PC-3 (cell line): ENCODE measurements around the gene PRKN. TPM values are rescaled to one million over a fixed set of nuclear protein-coding genes. Genes with fewer than 3 reads are reported as not detected.

ENCODE experiments used
- ATAC-seq: fragments of 200-7000 bp; cut with Tn5 transposase; 2 replicates; pipeline ENCODE4 v1.9.1; 2020; ENCODE audit warnings: mild to moderate bottlenecking, moderate library complexity
- BruUV-seq: library from RNA; stranded (reverse); fragments of 400-500 nt; replicated peaks from 2 replicates; lab custom pipeline; 2021; lab: Mats Ljungman, UMichigan
- CTCF ChIA-PET: fragments of 300-600 bp; sonication (Branson Sonifier 250); formaldehyde crosslinking; loops from one replicate; lab custom pipeline; 2022; ENCODE audit warnings: antibody characterized with exemption; lab: Charles Lee
- POLR2A ChIA-PET: fragments of 300-600 bp; sonication (Branson Sonifier 250); formaldehyde crosslinking; loops from one replicate; lab custom pipeline; 2022; ENCODE audit warnings: antibody characterized with exemption; ENCODE audit not compliant: unreplicated experiment; lab: Charles Lee
- DNase-seq: peaks from one replicate; pipeline ENCODE4 v3.0.0-alpha.2; 2015
- H2AFZ ChIP-seq: fragments of 300-600 bp; sonication (generic); 2 replicates; pipeline ENCODE4 v1.6.0; 2016; ENCODE audit warnings: antibody characterized with exemption, low read length
- H3F3A ChIP-seq: fragments of 300-600 bp; sonication (generic); one replicate; pipeline ENCODE4 v1.6.0; 2017; ENCODE audit warnings: antibody characterized with exemption, low read length, control low read depth, mild to moderate bottlenecking; ENCODE audit not compliant: unreplicated experiment
- H3K27ac ChIP-seq: fragments of 300-600 bp; sonication (generic); 2 replicates; pipeline ENCODE4 v1.5.1; 2016; ENCODE audit warnings: mild to moderate bottlenecking, low read length
- H3K27me3 ChIP-seq: fragments of 300-600 bp; sonication (generic); 2 replicates; pipeline ENCODE4 v1.6.1; 2016; ENCODE audit warnings: low read length, mixed read lengths
- H3K36me3 ChIP-seq: fragments of 300-600 bp; sonication (generic); 2 replicates; pipeline ENCODE4 v1.6.1; 2016; ENCODE audit warnings: low read depth, mixed run types, low read length, mixed read lengths
- H3K4me1 ChIP-seq: fragments of 300-600 bp; sonication (generic); 2 replicates; pipeline ENCODE4 v1.5.1; 2016; ENCODE audit warnings: low read length; ENCODE audit not compliant: insufficient read depth
- H3K4me2 ChIP-seq: fragments of 300-600 bp; sonication (generic); 2 replicates; pipeline ENCODE4 v1.6.0; 2016; ENCODE audit warnings: low read length
- H3K4me3 ChIP-seq: fragments of 300-600 bp; sonication (generic); 2 replicates; pipeline ENCODE4 v1.5.1; 2016; ENCODE audit warnings: mild to moderate bottlenecking, low read length, mixed read lengths
- H3K79me2 ChIP-seq: fragments of 300-600 bp; sonication (generic); 2 replicates; pipeline ENCODE4 v1.6.1; 2017; ENCODE audit warnings: low read length, mixed read lengths
- H3K9ac ChIP-seq: fragments of 300-600 bp; sonication (generic); 2 replicates; pipeline ENCODE4 v1.6.0; 2016; ENCODE audit warnings: mild to moderate bottlenecking, low read length
- H3K9me2 ChIP-seq: fragments of 300-600 bp; sonication (generic); replicated peaks from 2 replicates; pipeline ENCODE4 v1.6.1; 2016; ENCODE audit warnings: mixed run types, low read length, mixed read lengths
- H3K9me3 ChIP-seq: fragments of 300-600 bp; sonication (generic); 2 replicates; pipeline ENCODE4 v1.6.1; 2016; ENCODE audit warnings: low read length, mixed read lengths
- H4K20me1 ChIP-seq: fragments of 300-600 bp; sonication (generic); 2 replicates; pipeline ENCODE4 v1.6.1; 2016; ENCODE audit warnings: low read length, mixed read lengths
- CTCF ChIP-seq: fragments of 300-600 bp; sonication (generic); conservative IDR thresholded peaks from 2 replicates; pipeline ENCODE4 v1.5.1; 2017; ENCODE audit warnings: antibody characterized with exemption, low read depth, mild to moderate bottlenecking, low read length
- EZH2 ChIP-seq: fragments of 300-600 bp; sonication (generic); IDR thresholded peaks from one replicate; pipeline ENCODE4 v1.6.1; 2017; ENCODE audit warnings: antibody characterized with exemption, mild to moderate bottlenecking, low read length; ENCODE audit not compliant: unreplicated experiment
- EZH2phosphoT487 ChIP-seq: fragments of 300-600 bp; sonication (generic); IDR thresholded peaks from 2 replicates; pipeline ENCODE4 v1.6.1; 2018; ENCODE audit warnings: mild to moderate bottlenecking, antibody characterized with exemption, low read length, borderline replicate concordance
- intact Hi-C: fragments of 100-400 bp; cut with micrococcal nuclease; formaldehyde crosslinking; loops from 2 replicates; pipeline ENCODE4 v1.9.0; 2023
- total RNA-seq: library from RNA; depleted of rRNA; stranded (reverse); fragments of >200 nt; gene quantifications from 2 replicates; pipeline ENCODE4 v1.2.3, GENCODE V29; 2014

PRKN gene
- total RNA-seq, 1 experiment from 2014 or later = not detected

GRCh38 chr6:161542346-161542980, 1185.1 kb downstream of the PRKN start:
- BruUV-seq = no TSS peak
- no peak overlapping the region for H3K27ac ChIP-seq
- no peak overlapping the region for H2AFZ ChIP-seq
- ChIA-PET POLR2A (no interaction called here), CTCF (no interaction called here)
- no peak overlapping the region for H3K4me2 ChIP-seq
- no peaks in the 10 kb centered on the region for H3K79me2 ChIP-seq
- H4K20me1 ChIP-seq = no peaks in the 10 kb centered on the region
- ATAC-seq (no peak), DNase-seq (no peak)
- no peaks in the 10 kb centered on the region for H3K36me3 ChIP-seq
- TF ChIP-seq EZH2 (no peak), EZH2phosphoT487 (no peak), CTCF (no peak)
- no peaks in the 10 kb centered on the region for H3K4me1 ChIP-seq
- no peak overlapping the region for H3K9ac ChIP-seq
- intact Hi-C loops = no loop called here
- no peaks in the 10 kb centered on the region for H3K9me3 ChIP-seq
- no peaks in the 10 kb centered on the region for H3F3A ChIP-seq
- peaks cover 86% of the 10 kb centered on the region for H3K27me3 ChIP-seq
- H3K9me2 ChIP-seq = no peaks in the 10 kb centered on the region
- no peak overlapping the region for H3K4me3 ChIP-seq

- TF ChIP-seq CTCF (no peak), EZH2 (no peak), EZH2phosphoT487 (no peak)
- Histone ChIP-seq H3K9ac (no peak overlapping the region), H3K27me3 (peaks cover 89% of the 10 kb centered on the region), H2AFZ (no peak overlapping the region), H3K36me3 (no peaks in the 10 kb centered on the region), H3K27ac (no peak overlapping the region), H4K20me1 (no peaks in the 10 kb centered on the region), H3K4me3 (no peak overlapping the region), H3K4me2 (no peak overlapping the region), H3K9me2 (no peaks in the 10 kb centered on the region), H3K79me2 (no peaks in the 10 kb centered on the region), H3K9me3 (no peaks in the 10 kb centered on the region), H3K4me1 (no peaks in the 10 kb centered on the region), H3F3A (no peaks in the 10 kb centered on the region)
- ChIA-PET POLR2A (no interaction called here), CTCF (no interaction called here)
- intact Hi-C loops = no loop called here
- DNase-seq (no peak), ATAC-seq (no peak)
- no TSS peak for BruUV-seq
Observed at GRCh38 chr6:161540532-161540931, 1187.0 kb downstream of the PRKN start.

- no peaks in the 10 kb centered on the region for H3K9me2 ChIP-seq
- CTCF ChIA-PET = no interaction called here
- TF ChIP-seq CTCF = no peak
- TF ChIP-seq EZH2phosphoT487 = no peak
- TF ChIP-seq EZH2 = no peak
- no peaks in the 10 kb centered on the region for H3F3A ChIP-seq
- no TSS peak for BruUV-seq
- no peak for DNase-seq
- ATAC-seq = no peak
- peaks cover 91% of the 10 kb centered on the region for H3K27me3 ChIP-seq
- H3K4me3 ChIP-seq = no peak overlapping the region
- no peaks in the 10 kb centered on the region for H3K79me2 ChIP-seq
- intact Hi-C loops = no loop called here
- POLR2A ChIA-PET = no interaction called here
- H3K9ac ChIP-seq = no peak overlapping the region
- no peaks in the 10 kb centered on the region for H3K4me1 ChIP-seq
- H3K36me3 ChIP-seq = no peaks in the 10 kb centered on the region
- no peak overlapping the region for H3K4me2 ChIP-seq
- H2AFZ ChIP-seq = no peak overlapping the region
- no peaks in the 10 kb centered on the region for H3K9me3 ChIP-seq
- no peak overlapping the region for H3K27ac ChIP-seq
- no peaks in the 10 kb centered on the region for H4K20me1 ChIP-seq
Observed at GRCh38 chr6:161536224-161536630, 1191.3 kb downstream of the PRKN start.
